Heart left ventricle (tissue), 16 donors: ENCODE measurements around the gene PKD2. TPM values are rescaled to one million over a fixed set of nuclear protein-coding genes. Genes with fewer than 3 reads are reported as not detected.

Source experiments
- ATAC-seq, 4 donors: fragments of 200-7000 bp; cut with Tn5 transposase; one replicate each; pipeline ENCODE4 v1.9.1; 2020 to 2022; ENCODE audit warnings: moderate library complexity in 4 of 4, mild to moderate bottlenecking in 3 of 4, moderate number of reproducible peaks in 1 of 4
- DNase-seq, 5 donors: peaks; one replicate each; pipeline ENCODE4 v3.0.0-alpha.2; 2020
- H3K27ac ChIP-seq, 12 donors: fragments of 200-600 bp; sonication (generic) in 4 of 12; one replicate each; pipeline versions ENCODE4 v1.5.0 to v1.8.0; 2016 to 2022; ENCODE audit warnings: mild to moderate bottlenecking in 2 of 12
- H3K27me3 ChIP-seq, 9 donors: fragments of 200-600 bp; sonication (generic) in 2 of 9; one replicate each; pipeline versions ENCODE4 v1.5.1 to v1.8.0; 2016 to 2022; ENCODE audit warnings: mild to moderate bottlenecking in 3 of 9
- H3K36me3 ChIP-seq, 9 donors: fragments of 200-600 bp; sonication (generic) in 2 of 9; one replicate each; pipeline versions ENCODE4 v1.5.0 to v1.8.0; 2018 to 2022; ENCODE audit warnings: mild to moderate bottlenecking in 2 of 9
- H3K4me1 ChIP-seq, 12 donors: fragments of 200-600 bp; sonication (generic) in 4 of 12; one replicate each; pipeline versions ENCODE4 v1.5.0 to v1.8.0; 2016 to 2022; ENCODE audit warnings: mild to moderate bottlenecking in 3 of 12
- H3K4me3 ChIP-seq, 12 donors: fragments of 200-600 bp; sonication (generic) in 4 of 12; one replicate each; pipeline versions ENCODE4 v1.5.0 to v1.8.0; 2017 to 2022; ENCODE audit warnings: mild to moderate bottlenecking in 9 of 12, moderate library complexity in 4 of 12
- H3K9me3 ChIP-seq, 12 donors: fragments of 200-600 bp; sonication (generic) in 4 of 12; one replicate each; pipeline versions ENCODE4 v1.5.0 to v1.8.0; 2016 to 2022; ENCODE audit warnings: mild to moderate bottlenecking in 1 of 12
- POLR2A ChIP-seq, 2 donors: fragments of 450-650 bp; IDR thresholded peaks; one replicate each; pipeline ENCODE4 v1.6.1; 2017; ENCODE audit warnings: antibody characterized with exemption in 2 of 2, mild to moderate bottlenecking in 2 of 2, moderate library complexity in 2 of 2
- WGBS, 4 donors: extraction: QIAGEN DNeasy Blood & Tissue Kit in 2 of 4; methylation state at CpG; one replicate each; pipeline versions ENCODE4 v1.1.5 to v1.1.7; 2013 to 2018; 5-methylcytosine and 5-hydroxymethylcytosine counted together
- intact Hi-C, 10 donors: fragments of 100-400 bp; cut with DNase I; formaldehyde crosslinking; loops; one replicate each; pipeline versions ENCODE4 v1.11.1 to v1.14.2; 2022
- polyA plus RNA-seq, 2 donors: library from polyadenylated mRNA; stranded (reverse); fragments of 200-250 nt; gene quantifications; one replicate each; pipeline ENCODE4 v1.2.3, GENCODE V29; 2013
- total RNA-seq, 9 donors: library from RNA; depleted of rRNA in 2 of 9; stranded (reverse); fragments of >200 nt in 2 of 9; fragmentation: NEBNext Ultra II Directional in 3 of 9; extraction: Animal tissue kit (Norgen Biotek cat#: 25700) in 3 of 9; gene quantifications; one replicate each; pipeline versions ENCODE4 v1.1.0 to v1.2.4, GENCODE V29; 2016 to 2023
- TF ChIP-seq, protein P1 (sequence below), 12 donors: fragments of 200-600 bp; sonication (generic) in 4 of 12; IDR thresholded peaks; one replicate each; pipeline versions ENCODE4 v1.5.0 to v1.8.0; 2018 to 2022; ENCODE audit warnings: antibody characterized with exemption in 12 of 12, mild to moderate bottlenecking in 5 of 12
- donor health status: ischemic (EF 13 %, LVEDD 7.1; RV severe dilation, severe dysfunction).
- donor health status: healthy with polysubstance abuse.
- donor health status: DM: no; HTN: yes; CAD: no.
- donor health status: DM: no; HTN: no; CAD: no.
- donor health status: ischemic (EF 25% LVEDD 6.9; RV normal size, moderate dysfunction).
- donor health status: ischemic (EF 25% LVEDD 5.7; RV mildly dilated, moderate dysfunction).
- donor health status: healthy.
- donor health status: DM: yes; HTN: yes; CAD: no.
- donor health status: ischemic (EF 35%, LVEDD 5.7; RV mildly dilated, moderate dysfunction).
- donor health status: nonischemic (EF 11% LVEDD 7.7; RV severe dilation, severe dysfunction).
- donor health status: DM: yes; HTN: yes; CAD: no.
- donor health status: PGD.
- donor health status: ischemic (EF 29% LVEDD 5.4; RV normal size, mild dysfunction).
- donor health status: nonischemic (EF 23%, LVEDD 6.1; RV moderate dilation, normal function).

The PKD2 gene
- total and polyA plus RNA-seq, 11 donors: 6.6 to 26.7 (median 15.1) TPM

- WGBS, 4 donors: 85 to 89% (median 87%) methylated on average over 2 of the region's 2 CpGs
- Histone ChIP-seq H3K9me3 (no peaks in the 10 kb centered on the region), H3K27me3 (no peaks in the 10 kb centered on the region), H3K4me3 (no peak overlapping the region), H3K36me3 (peaks cover 0 to 16% (median 0%) of the 10 kb centered on the region in 9 donors), H3K27ac (no peak overlapping the region), H3K4me1 (no peaks in the 10 kb centered on the region)
- no peak for DNase-seq
- no peak for TF ChIP-seq POLR2A (IDR thresholded peaks at IDR 0.05)
- TF ChIP-seq, protein P1, sequence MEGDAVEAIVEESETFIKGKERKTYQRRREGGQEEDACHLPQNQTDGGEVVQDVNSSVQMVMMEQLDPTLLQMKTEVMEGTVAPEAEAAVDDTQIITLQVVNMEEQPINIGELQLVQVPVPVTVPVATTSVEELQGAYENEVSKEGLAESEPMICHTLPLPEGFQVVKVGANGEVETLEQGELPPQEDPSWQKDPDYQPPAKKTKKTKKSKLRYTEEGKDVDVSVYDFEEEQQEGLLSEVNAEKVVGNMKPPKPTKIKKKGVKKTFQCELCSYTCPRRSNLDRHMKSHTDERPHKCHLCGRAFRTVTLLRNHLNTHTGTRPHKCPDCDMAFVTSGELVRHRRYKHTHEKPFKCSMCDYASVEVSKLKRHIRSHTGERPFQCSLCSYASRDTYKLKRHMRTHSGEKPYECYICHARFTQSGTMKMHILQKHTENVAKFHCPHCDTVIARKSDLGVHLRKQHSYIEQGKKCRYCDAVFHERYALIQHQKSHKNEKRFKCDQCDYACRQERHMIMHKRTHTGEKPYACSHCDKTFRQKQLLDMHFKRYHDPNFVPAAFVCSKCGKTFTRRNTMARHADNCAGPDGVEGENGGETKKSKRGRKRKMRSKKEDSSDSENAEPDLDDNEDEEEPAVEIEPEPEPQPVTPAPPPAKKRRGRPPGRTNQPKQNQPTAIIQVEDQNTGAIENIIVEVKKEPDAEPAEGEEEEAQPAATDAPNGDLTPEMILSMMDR (IDR thresholded peaks at IDR 0.05): no peak
- no peak for ATAC-seq
- intact Hi-C loops: no loop called here
These were observed 89.9 kb downstream of the PKD2 start for GRCh38 chr4:88097301-88097700.

DNA sequence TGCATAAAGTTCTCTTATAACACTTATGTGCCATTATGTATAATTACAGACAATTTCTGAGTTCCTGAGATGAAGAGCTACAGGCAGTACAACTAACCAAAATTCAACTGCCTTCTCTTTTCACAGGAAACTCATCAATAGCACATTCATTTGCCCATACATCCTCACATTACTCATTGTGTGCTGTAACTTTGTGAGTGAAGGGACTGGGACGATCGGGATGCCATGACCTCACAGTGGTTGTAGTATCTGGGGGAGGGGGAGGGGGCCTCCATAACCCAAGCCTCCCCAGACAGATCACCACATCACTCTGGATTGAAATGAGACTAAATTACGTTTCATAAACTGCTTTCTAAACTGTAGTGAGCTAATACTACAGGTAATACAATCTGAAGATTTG is 90.3 kb downstream of the PKD2 start:
- Histone ChIP-seq H3K9me3 (no peaks in the 10 kb centered on the region), H3K4me1 (no peaks in the 10 kb centered on the region), H3K27ac (no peak overlapping the region), H3K36me3 (peaks cover 0 to 16% (median 0%) of the 10 kb centered on the region in 9 donors), H3K4me3 (no peak overlapping the region), H3K27me3 (no peaks in the 10 kb centered on the region)
- no peak for ATAC-seq
- WGBS, 4 donors: 82 to 85% (median 83%) methylated on average over 3 of the region's 3 CpGs
- no peak for DNase-seq
- TF ChIP-seq POLR2A (IDR thresholded peaks at IDR 0.05): no peak
- TF ChIP-seq, protein P1 (IDR thresholded peaks at IDR 0.05): no peak
- intact Hi-C loops: no loop called here

GRCh38 chr4:88098993-88099752 is 91.7 kb downstream of the PKD2 start:
- no peaks in the 10 kb centered on the region for H3K4me1 ChIP-seq
- H3K27ac ChIP-seq: no peak overlapping the region
- intact Hi-C loops: no loop called here
- H3K36me3 ChIP-seq: peaks cover 0 to 13% (median 0%) of the 10 kb centered on the region in 9 donors
- H3K27me3 ChIP-seq: no peaks in the 10 kb centered on the region
- no peak overlapping the region for H3K4me3 ChIP-seq
- WGBS, 4 donors: 91 to 99% (median 94%) methylated on average over 4 of the region's 4 CpGs
- TF ChIP-seq, protein P1 (IDR thresholded peaks at IDR 0.05): no peak
- TF ChIP-seq POLR2A (IDR thresholded peaks at IDR 0.05): no peak
- DNase-seq: no peak
- no peak for ATAC-seq
- no peaks in the 10 kb centered on the region for H3K9me3 ChIP-seq

DNA sequence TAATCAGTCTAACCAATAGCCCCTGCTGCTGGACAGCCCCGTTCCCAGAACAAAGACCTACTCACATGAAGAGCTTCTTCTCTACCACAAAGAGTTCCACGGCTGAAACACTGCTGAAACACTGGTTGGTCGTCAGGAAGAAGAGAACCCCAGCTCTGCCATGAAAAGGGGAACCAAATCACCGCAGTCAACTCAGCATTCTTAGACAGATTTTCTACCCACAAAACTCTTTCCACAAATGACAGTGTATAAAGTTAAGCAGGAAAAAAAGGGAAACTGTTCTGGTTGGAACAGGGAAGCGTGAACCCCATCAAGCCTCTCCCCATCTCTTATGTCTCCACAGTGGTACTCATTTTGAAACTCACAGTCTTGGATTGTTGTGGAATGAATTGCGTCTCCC is 93.7 kb downstream of the PKD2 start:
- peak in 3 of 4 donors; percentile 38 to 79 (median 72) for ATAC-seq
- peaks cover 0 to 5% (median 0%) of the 10 kb centered on the region in 9 donors for H3K36me3 ChIP-seq
- H3K27ac ChIP-seq: no peak overlapping the region
- whole genome bisulfite sequencing, 4 donors: 85 to 93% (median 90%) methylated on average over 6 of the region's 6 CpGs
- no peaks in the 10 kb centered on the region for H3K9me3 ChIP-seq
- intact Hi-C loops: no loop called here
- H3K4me1 ChIP-seq: peaks cover 0 to 6% (median 0%) of the 10 kb centered on the region in 12 donors
- no peak overlapping the region for H3K4me3 ChIP-seq
- H3K27me3 ChIP-seq: no peaks in the 10 kb centered on the region
- TF ChIP-seq, protein P1 (IDR thresholded peaks at IDR 0.05): no peak
- TF ChIP-seq POLR2A (IDR thresholded peaks at IDR 0.05): no peak
- peak in 3 of 5 donors; percentile 16 to 29 (median 26) for DNase-seq
